Fibroblast of pulmonary artery (primary cell): Measurements from ENCODE around the gene MRPL58.

Experiments used
- DNase-seq: peaks from one replicate; pipeline ENCODE4 v3.0.0-alpha.2; 2010; ENCODE audit warnings: low read depth
- H3K4me3 ChIP-seq: replicated peaks from 2 replicates; pipeline ENCODE4 v1.5.1; 2011; ENCODE audit warnings: low read depth, mild to moderate bottlenecking, control low read depth, low read length, moderate library complexity
- CTCF ChIP-seq: IDR thresholded peaks from 2 replicates; pipeline ENCODE4 v1.5.1; 2011; ENCODE audit warnings: mild to moderate bottlenecking, control low read depth, low read length, inconsistent platforms; ENCODE audit errors: missing control alignments

Gene MRPL58

DNA sequence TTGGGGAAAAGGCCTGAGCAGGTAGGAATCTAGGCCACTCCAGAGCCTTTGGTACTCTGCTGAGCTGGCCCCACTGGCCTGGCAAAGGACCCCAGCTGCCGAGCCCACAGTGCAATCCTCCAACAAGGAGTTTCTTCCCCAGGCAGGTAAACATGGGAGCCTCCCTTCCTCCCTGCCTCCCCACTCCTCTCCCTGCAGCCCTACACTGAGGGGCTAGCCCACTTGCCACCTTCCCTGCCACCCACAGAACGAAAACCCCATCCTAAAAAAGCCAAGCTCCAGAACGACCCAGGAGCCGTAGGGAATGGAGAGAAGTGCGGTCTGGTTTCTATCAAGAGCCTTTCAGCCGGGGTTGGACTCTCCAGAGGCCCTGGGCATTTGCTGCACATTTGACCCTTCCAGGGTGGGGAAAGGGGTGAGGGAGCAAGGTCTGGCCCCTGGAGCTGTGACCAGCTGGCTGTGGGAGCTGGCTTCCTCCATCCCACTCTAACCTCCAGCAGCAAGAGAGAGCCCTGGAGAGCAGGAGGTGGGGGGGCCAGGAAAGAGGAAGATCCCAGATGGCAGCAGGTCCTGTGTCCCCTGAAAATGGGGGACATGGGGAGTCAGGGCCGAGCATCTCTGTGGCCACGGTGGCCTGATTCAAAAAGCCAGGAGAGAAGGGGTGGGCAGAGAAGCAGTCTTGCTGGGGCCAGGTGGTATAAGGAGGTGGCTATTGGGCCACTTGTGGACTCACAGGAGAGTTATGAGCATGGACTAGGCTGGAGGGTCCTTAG lies 41.2 kb upstream of the MRPL58 start:
- H3K4me3 ChIP-seq: no peak overlapping the region

DNA sequence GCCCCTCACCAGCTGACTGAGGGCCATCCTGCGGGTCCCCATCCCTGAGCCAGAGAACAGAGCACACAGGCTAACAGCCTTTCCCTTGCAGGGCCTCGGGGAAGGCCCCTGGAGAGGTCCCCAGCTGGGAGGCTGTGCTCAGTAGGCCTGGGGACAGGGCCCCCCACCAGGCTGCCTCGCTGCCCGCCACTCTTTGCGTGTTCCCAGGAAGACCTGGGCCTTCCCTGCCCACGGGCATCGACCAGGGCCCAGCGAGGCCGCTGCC lies 40.7 kb upstream of the MRPL58 start:
- DNase-seq: no peak
- H3K4me3 ChIP-seq: no peak overlapping the region
- TF ChIP-seq CTCF: no peak

More for the DNA sequence above, 41.2 kb upstream of the MRPL58 start:
- no peak for DNase-seq
- no peak for TF ChIP-seq CTCF

- no peak for TF ChIP-seq CTCF
- peak within 1 kb of the TSS; percentile 36 for H3K4me3 ChIP-seq
- DNase-seq: no peak
These were observed 40.1 kb upstream of the MRPL58 start, which contains the start of gene HID1 for GRCh38 chr17:74972107-74972972. TSS of gene HID1 (minus strand) at chr17:74972759. CDS start at chr17:74972656, 103 bp downstream.

DNA sequence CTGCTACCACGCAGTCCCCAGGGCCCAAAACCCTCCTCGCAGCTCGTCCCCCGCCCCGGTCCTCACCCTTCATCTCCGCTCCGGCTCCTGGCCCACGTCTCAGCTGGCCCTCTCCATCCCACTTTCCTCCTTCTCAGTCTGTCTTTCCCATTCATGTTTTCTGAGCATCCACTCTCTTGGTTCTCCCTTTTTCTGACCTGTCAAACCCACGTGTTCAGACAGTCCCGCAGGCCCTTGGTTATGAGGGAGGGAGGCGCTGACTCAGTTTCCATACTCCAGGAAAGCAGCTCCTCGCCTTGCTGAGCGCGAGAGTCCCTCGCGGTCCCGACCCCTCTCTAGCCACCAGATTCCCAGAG lies 39.5 kb upstream of the MRPL58 start:
- no peak for TF ChIP-seq CTCF
- H3K4me3 ChIP-seq: no peak overlapping the region
- no peak for DNase-seq

- no peak overlapping the region for H3K4me3 ChIP-seq
- no peak for DNase-seq
- no peak for TF ChIP-seq CTCF
These were observed 36.5 kb upstream of the MRPL58 start for GRCh38 chr17:74975943-74976342.

DNA sequence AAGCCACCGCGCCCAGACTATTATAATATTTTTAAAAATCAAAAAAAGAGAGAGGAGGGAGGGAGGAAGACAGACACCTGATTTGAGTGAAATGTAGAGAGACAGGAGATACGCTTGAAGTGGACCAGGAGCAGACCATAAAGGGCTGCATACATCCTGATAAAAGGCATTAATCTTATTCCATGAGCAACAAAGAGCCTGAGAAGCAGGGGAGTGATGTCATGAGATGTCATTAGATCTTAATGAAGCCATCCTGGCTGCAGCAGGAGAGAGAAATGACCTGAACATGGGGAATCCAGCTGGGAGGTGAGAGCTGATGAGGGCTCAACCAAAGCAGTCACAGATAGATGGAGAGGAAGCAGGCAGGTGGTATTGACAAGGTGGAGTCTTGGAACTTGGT lies 34.7 kb upstream of the MRPL58 start:
- no peak for TF ChIP-seq CTCF
- no peak for DNase-seq
- no peak overlapping the region for H3K4me3 ChIP-seq
